ENCODE results near the gene ZDHHC13.

Gene ZDHHC13

DNA sequence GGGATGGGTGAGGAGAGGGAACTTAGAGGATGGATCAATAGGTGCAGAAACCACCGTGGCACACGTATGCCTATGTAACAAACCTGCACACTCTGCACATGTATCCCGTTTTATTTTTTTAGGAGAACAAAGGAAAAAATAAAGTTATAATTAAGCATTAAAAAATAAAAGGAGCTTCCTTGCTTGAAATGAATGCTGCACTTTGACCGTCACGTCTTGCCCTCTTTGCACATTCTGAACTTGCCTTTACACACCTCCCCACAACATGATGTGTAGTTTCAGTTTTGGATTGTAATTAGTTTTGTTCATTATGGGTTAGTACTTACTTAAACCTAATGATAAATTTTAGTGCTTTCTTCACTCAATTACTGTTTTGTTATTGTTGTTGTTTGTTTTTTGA lies 87.9 kb downstream of the ZDHHC13 start:
- no peak for DNase-seq (ENCODE audit: low read depth in 2 of 2)

DNA sequence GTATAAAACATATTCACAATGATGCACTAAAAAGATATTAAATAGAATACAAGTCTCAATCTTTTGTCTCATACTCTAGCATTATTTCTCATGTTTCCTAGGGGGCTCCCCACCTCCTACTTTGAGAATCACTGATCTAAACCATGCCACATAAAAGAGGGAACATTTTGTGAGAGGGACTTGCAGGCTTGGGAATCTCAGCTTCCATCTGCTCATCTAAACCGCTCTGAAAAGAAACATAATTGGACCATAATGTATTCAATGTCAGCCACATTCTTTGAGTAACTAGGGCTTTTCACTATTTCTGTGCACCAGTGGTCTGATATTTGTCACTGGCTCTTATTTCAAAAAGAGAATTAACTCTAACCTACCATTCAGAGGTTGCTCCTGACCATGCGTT lies 91.2 kb downstream of the ZDHHC13 start:
- no peak for DNase-seq (ENCODE audit: low read depth in 2 of 2)

DNA sequence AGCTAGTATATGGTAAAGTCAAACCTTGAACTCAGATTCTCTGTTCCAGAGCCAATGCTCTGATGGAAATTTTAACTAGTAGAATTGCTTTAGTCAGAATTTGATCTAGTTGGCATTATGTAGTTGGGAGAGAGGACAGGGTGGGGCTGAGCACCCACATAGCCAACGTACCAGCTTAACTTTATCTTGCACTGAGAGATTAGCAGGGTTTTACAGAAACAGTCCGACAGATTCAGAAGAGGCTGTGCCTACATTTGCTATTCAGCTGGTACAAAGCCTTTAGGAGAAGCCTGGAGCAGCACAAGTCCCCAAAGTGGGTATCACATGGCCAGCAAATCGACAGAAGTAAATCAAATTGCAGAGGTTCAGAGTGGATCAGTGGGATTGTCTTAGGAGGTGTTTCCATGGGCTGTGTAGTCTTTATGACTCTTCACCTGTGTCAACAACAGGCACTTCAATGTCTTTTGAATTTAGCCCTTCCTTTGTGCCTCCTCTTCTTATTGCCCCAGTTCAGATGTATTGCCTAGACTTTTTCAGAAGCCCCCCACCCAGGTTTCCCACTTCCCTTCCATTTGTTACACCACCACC lies 92.1 kb downstream of the ZDHHC13 start:
- no peak for DNase-seq (ENCODE audit: low read depth in 2 of 2)

DNA sequence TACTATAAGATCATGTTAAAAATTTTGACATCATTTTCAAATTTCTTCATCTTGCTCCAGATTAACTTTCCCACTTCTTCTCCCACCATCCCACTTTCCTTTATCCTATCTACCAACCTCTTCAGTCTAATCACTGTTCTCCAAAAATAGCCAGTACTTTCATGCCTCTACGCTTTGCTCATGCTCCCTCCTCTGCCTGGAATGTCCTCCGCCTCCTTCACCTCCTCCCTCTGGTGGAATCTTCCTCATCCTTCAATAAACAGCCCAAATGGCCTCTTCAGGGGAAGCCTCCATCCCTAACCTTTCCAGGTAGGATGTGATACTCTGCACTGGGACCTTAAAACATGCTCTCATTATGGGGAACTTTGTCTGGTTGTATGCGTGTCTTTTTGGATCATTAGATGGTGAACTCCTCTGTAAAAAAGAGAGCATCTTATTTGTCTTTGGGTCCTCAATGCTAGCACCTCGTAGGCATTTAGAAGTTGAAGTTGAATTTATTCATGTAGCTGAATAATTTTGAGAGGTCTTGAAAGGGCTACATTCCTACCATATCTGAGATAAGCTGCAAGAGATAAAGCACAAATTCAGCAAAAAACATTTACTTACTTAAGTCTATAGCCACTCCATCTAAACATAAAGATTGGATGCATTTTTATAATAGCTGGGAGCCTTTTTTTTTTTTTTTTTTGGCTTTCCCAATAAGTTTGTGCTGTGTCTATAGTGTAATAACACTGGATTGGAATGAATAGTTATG lies 92.8 kb downstream of the ZDHHC13 start:
- DNase-seq (ENCODE audit: low read depth in 2 of 2): no peak

DNA sequence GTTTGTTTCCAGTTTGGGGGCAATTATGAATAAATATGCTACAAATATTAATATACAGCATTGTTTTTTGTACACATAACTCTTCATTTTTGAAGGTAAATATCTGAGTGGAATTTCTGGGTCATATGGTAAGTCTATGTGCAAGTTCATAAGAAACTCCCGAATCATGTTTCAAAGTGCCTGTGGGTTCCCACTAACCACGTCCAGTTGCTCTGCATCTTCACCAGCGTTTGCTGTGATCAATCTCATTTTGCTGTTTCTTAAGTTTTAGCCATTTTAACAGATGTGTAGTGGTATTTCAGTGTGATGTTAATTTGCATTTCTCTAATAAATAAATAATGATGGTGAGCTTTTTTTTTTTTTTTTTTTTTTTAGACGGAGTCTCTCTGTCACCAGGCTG lies 99.1 kb downstream of the ZDHHC13 start:
- no peak for DNase-seq (ENCODE audit: low read depth in 2 of 2)

DNA sequence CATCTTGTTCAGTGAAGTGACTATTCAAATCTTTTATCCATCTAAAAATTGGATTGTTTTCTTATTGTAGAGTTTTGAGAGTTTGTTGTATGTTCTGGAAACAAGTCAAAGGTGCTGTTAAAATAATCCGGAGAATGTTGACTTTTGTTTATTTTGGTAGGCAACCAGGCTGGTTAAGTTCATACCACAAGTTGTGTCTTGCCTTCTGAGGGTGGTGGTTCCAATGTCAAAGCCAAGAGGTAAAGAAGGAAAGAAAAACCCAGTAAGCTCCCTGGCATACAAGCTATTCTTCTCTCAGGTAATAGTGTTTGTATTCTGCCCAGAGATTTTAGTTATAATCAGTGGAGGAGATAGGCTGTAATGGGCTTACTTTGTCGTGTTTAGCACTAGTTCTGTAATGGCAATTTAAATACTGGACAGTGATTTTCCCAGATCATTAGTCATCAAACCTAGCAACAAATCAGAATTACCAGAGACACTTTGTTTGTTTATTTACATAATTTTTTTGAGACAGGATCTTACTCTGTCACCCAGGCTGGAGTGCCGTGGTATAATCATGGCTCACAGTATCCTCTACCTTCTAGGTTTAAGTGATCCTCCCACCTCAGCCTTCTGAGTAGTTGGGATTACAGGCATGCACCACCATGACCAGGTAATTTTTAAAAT lies 99.9 kb downstream of the ZDHHC13 start:
- no peak for DNase-seq (ENCODE audit: low read depth in 2 of 2)

DNA sequence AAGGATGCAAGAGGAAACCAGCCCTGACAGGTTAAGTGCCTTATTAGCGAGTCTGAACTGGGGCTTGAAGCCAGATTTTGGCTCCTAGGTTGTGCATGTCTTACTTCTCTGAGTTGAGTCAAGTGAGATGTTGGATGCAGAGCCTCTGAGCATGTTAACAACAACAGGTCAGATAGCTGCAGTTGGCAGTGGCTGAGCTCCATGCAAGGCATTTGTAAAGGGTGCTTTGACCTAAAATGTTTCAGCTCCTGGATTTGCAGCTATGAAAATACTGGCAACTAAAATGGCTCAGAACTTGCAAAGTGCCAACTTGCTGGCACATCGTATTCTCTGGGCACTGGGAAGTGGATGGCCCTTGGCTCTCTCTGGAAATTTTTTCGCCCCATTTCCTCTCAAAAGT lies 101.2 kb downstream of the ZDHHC13 start:
- DNase-seq (ENCODE audit: low read depth in 2 of 2): no peak

DNA sequence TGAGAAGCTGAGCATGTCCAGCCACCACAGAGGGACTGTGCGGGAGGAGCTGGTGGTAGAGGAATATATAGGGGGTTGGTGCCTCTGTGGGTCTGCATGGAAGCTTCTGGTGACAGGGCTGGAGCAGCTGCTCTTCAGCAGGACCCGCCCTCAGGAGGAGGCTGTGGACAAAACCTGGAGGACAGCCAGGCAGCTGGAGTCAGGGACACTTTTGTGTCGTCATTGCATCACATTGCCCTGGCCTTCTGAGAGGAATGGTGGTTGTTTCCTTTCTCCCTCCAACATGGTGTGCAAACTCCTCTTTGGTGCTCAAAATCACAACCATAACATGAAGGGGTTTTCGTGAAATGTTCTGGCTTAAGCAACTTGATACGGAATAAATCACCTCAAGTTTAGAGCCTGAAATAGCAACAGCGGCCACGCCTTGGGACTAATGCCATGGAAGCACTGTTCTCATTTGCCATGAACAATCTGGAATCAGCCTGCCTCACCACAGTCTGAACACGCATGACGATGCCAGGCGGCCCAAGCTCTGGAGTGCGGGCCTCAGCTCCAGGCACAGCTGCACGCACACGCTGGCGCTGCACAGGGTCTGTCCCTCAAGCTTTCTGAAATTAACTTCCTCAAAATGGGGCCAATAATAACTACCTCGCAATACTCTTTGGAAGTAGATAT lies 102.0 kb downstream of the ZDHHC13 start:
- DNase-seq (ENCODE audit: low read depth in 2 of 2): no peak

DNA sequence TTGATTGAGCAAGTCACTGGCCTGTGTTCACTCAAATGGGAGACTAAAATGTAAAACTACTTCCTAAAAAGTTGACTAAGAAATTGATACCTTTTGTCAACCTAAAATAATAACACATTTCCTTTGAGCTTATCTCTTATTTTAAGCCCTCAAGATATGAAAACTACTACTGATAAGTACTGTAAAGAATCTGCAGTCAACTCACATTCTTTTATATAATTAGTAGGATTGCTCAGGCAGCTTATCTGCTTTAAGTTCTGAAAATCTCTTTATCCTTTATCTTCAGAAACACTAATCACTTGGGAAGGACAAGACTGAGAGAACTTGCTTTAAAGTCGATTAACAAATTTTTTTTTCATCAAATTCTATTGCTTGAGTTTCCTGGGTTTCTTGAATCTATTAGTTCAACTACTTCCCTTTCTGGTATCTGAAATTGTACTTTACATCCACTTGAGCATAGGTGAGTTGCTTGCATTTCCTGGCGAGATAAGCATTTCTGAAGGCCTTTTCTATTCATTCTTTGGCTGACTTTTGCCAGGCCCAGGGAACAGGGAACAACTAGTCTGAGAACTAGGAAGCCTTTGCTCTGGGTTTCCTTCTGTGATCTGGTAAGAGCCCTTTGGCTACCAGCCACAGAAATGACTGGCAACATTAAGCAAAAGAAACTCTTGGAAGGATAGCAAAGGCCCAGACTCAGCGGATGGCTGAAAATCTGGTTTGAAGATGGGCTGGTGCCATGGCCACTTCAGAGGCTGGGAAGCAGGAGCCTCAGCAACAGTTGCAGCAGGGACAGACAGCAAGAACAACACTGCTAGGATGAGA lies 104.1 kb downstream of the ZDHHC13 start:
- no peak for DNase-seq (ENCODE audit: low read depth in 2 of 2)

DNA sequence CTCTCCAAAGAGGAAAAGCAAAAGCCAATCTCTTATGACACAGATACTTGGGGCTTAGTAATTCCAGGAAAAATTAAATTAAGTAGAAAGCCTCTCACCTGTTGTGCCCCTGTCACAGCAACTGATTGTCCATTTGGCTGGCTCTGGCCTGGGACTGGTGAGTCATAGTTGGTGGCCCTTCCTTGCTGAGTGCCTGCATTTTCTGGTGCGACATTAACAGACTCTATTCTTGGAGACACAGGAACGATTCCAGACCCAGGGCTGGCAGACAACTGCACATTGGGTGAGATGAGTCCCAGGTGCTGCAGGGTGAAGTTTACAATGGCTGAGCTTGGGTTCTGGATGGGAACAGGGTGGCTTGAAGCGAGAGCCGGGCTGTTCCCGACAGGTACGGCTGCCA lies 108.2 kb downstream of the ZDHHC13 start:
- no peak for DNase-seq (ENCODE audit: low read depth in 2 of 2)

DNA sequence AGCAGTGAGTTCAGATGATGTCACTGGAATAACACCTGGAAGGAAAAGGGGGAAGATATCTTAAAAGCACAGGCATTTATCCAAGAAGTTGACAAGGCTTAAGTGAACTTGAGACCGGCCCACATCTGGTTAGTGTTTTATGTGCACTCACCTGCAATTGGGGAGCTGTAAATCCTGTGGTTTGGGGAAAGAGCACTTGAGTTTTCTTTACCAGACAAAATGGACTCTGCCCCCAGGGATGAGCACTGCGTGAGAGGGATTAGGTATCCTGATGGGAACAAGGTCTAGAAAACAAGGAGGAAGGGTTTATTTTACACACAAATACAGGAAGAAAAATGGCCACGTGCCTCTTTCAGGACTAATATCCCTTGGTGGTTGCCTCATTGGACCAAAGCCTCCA lies 108.6 kb downstream of the ZDHHC13 start:
- no peak for DNase-seq (ENCODE audit: low read depth in 2 of 2)

All from stimulated activated CD4-positive, alpha-beta T cell treated with anti-CD3 and anti-CD28 coated beads, Interleukin-15, amount 100 ng/mL, for 48 hours (primary cell).